Heart left ventricle (tissue), 16 donors: Measurements from ENCODE around the gene TREH. TPM values are rescaled to one million over a fixed set of nuclear protein-coding genes. Genes with fewer than 3 reads are reported as not detected.
A peak's percentile ranks its signal among the peaks of the same experiment; 100 is the strongest.

Experiments
- ATAC-seq, 4 donors: fragments of 200-7000 bp; cut with Tn5 transposase; one replicate each; pipeline ENCODE4 v1.9.1; 2020 to 2022; ENCODE audit warnings: moderate library complexity in 4 of 4, mild to moderate bottlenecking in 3 of 4, moderate number of reproducible peaks in 1 of 4
- DNase-seq, 5 donors: peaks; one replicate each; pipeline ENCODE4 v3.0.0-alpha.2; 2020
- H3K27ac ChIP-seq, 12 donors: fragments of 200-600 bp; sonication (generic) in 4 of 12; one replicate each; pipeline versions ENCODE4 v1.5.0 to v1.8.0; 2016 to 2022; ENCODE audit warnings: mild to moderate bottlenecking in 2 of 12
- H3K27me3 ChIP-seq, 9 donors: fragments of 200-600 bp; sonication (generic) in 2 of 9; one replicate each; pipeline versions ENCODE4 v1.5.1 to v1.8.0; 2016 to 2022; ENCODE audit warnings: mild to moderate bottlenecking in 3 of 9
- H3K36me3 ChIP-seq, 9 donors: fragments of 200-600 bp; sonication (generic) in 2 of 9; one replicate each; pipeline versions ENCODE4 v1.5.0 to v1.8.0; 2018 to 2022; ENCODE audit warnings: mild to moderate bottlenecking in 2 of 9
- H3K4me1 ChIP-seq, 12 donors: fragments of 200-600 bp; sonication (generic) in 4 of 12; one replicate each; pipeline versions ENCODE4 v1.5.0 to v1.8.0; 2016 to 2022; ENCODE audit warnings: mild to moderate bottlenecking in 3 of 12
- H3K4me3 ChIP-seq, 12 donors: fragments of 200-600 bp; sonication (generic) in 4 of 12; one replicate each; pipeline versions ENCODE4 v1.5.0 to v1.8.0; 2017 to 2022; ENCODE audit warnings: mild to moderate bottlenecking in 9 of 12, moderate library complexity in 4 of 12
- H3K9me3 ChIP-seq, 12 donors: fragments of 200-600 bp; sonication (generic) in 4 of 12; one replicate each; pipeline versions ENCODE4 v1.5.0 to v1.8.0; 2016 to 2022; ENCODE audit warnings: mild to moderate bottlenecking in 1 of 12
- CTCF ChIP-seq, 12 donors: fragments of 200-600 bp; sonication (generic) in 4 of 12; IDR thresholded peaks; one replicate each; pipeline versions ENCODE4 v1.5.0 to v1.8.0; 2018 to 2022; ENCODE audit warnings: antibody characterized with exemption in 12 of 12, mild to moderate bottlenecking in 5 of 12
- POLR2A ChIP-seq, 2 donors: fragments of 450-650 bp; IDR thresholded peaks; one replicate each; pipeline ENCODE4 v1.6.1; 2017; ENCODE audit warnings: antibody characterized with exemption in 2 of 2, mild to moderate bottlenecking in 2 of 2, moderate library complexity in 2 of 2
- WGBS, 4 donors: extraction: QIAGEN DNeasy Blood & Tissue Kit in 2 of 4; methylation state at CpG; one replicate each; pipeline versions ENCODE4 v1.1.5 to v1.1.7; 2013 to 2018; 5-methylcytosine and 5-hydroxymethylcytosine counted together
- intact Hi-C, 10 donors: fragments of 100-400 bp; cut with DNase I; formaldehyde crosslinking; loops; one replicate each; pipeline versions ENCODE4 v1.11.1 to v1.14.2; 2022
- polyA plus RNA-seq, 2 donors: library from polyadenylated mRNA; stranded (reverse); fragments of 200-250 nt; gene quantifications; one replicate each; pipeline ENCODE4 v1.2.3, GENCODE V29; 2013
- total RNA-seq, 9 donors: library from RNA; depleted of rRNA in 2 of 9; stranded (reverse); fragments of >200 nt in 2 of 9; fragmentation: NEBNext Ultra II Directional in 3 of 9; extraction: Animal tissue kit (Norgen Biotek cat#: 25700) in 3 of 9; gene quantifications; one replicate each; pipeline versions ENCODE4 v1.1.0 to v1.2.4, GENCODE V29; 2016 to 2023
- donor health status: ischemic (EF 13 %, LVEDD 7.1; RV severe dilation, severe dysfunction).
- donor health status: healthy with polysubstance abuse.
- donor health status: DM: no; HTN: yes; CAD: no.
- donor health status: DM: no; HTN: no; CAD: no.
- donor health status: ischemic (EF 25% LVEDD 6.9; RV normal size, moderate dysfunction).
- donor health status: ischemic (EF 25% LVEDD 5.7; RV mildly dilated, moderate dysfunction).
- donor health status: healthy.
- donor health status: DM: yes; HTN: yes; CAD: no.
- donor health status: ischemic (EF 35%, LVEDD 5.7; RV mildly dilated, moderate dysfunction).
- donor health status: nonischemic (EF 11% LVEDD 7.7; RV severe dilation, severe dysfunction).
- donor health status: DM: yes; HTN: yes; CAD: no.
- donor health status: PGD.
- donor health status: ischemic (EF 29% LVEDD 5.4; RV normal size, mild dysfunction).
- donor health status: nonischemic (EF 23%, LVEDD 6.1; RV moderate dilation, normal function).

TREH gene
- total and polyA plus RNA-seq, 11 donors, result 0.17 to 1.7 TPM; not detected in 9

GRCh38 chr11:118619444-118620197, 59.8 kb downstream of the TREH start:
- DNase-seq (peak; percentile 55 to 82 (median 66)), ATAC-seq (peak; percentile 4 to 30 (median 28))
- Histone ChIP-seq H3K4me3 (no peak overlapping the region), H3K27me3 (no peaks in the 10 kb centered on the region), H3K36me3 (peaks cover 0 to 62% (median 35%) of the 10 kb centered on the region in 9 donors), H3K27ac (peak overlapping the region; percentile 82 to 99 (median 91)), H3K9me3 (no peaks in the 10 kb centered on the region), H3K4me1 (peaks cover 11 to 92% (median 76%) of the 10 kb centered on the region in 12 donors)
- TF ChIP-seq POLR2A (IDR thresholded peaks at IDR 0.05) (no peak), CTCF (IDR thresholded peaks at IDR 0.05) (no peak)
- intact Hi-C loops, result loop anchor here in 3 of 10 donors (5.0 kb wide), 2 partner anchors 38 to 47 kb away; partner anchors contain the start of gene ARCN1 (in 1 of the 3)
- 40 to 57% (median 48%) methylated on average over 6 of the region's 6 CpGs for WGBS, 4 donors

- Histone ChIP-seq H3K4me3 (peak overlapping the region in 3 of 12 donors; percentile 3 to 11 (median 5)), H3K4me1 (peaks cover 11 to 90% (median 75%) of the 10 kb centered on the region in 12 donors), H3K27ac (peak overlapping the region; percentile 82 to 99 (median 91)), H3K27me3 (no peaks in the 10 kb centered on the region), H3K9me3 (no peaks in the 10 kb centered on the region), H3K36me3 (peaks cover 0 to 62% (median 40%) of the 10 kb centered on the region in 9 donors)
- ATAC-seq, result peak; percentile 14 to 34 (median 24)
- 28 to 45% (median 35%) methylated on average over 3 to 4 of the region's 4 CpGs for WGBS, 4 donors
- DNase-seq, result peak; percentile 62 to 86 (median 72)
- no peak for TF ChIP-seq POLR2A (IDR thresholded peaks at IDR 0.05)
- TF ChIP-seq CTCF (IDR thresholded peaks at IDR 0.05), result no peak
- intact Hi-C loops, result loop anchor here in 1 of 10 donors (5.0 kb wide), 1 partner anchor 38 kb away; no protein-coding TSS in a partner anchor
These were observed 60.5 kb downstream of the TREH start for GRCh38 chr11:118618991-118619375.

GRCh38 chr11:118618115-118618990, 61.1 kb downstream of the TREH start:
- H3K9me3 ChIP-seq, result no peaks in the 10 kb centered on the region
- peak overlapping the region in 5 of 12 donors; percentile 2 to 12 (median 5) for H3K4me3 ChIP-seq
- 35 to 52% (median 46%) methylated on average over 11 of the region's 11 CpGs for WGBS, 4 donors
- peaks cover 11 to 92% (median 73%) of the 10 kb centered on the region in 12 donors for H3K4me1 ChIP-seq
- no peaks in the 10 kb centered on the region for H3K27me3 ChIP-seq
- peak overlapping the region; percentile 82 to 99 (median 91) for H3K27ac ChIP-seq
- ATAC-seq, result peak in 3 of 4 donors; percentile 1 to 23 (median 11)
- peaks cover 0 to 68% (median 46%) of the 10 kb centered on the region in 9 donors for H3K36me3 ChIP-seq
- DNase-seq, result peak; percentile 71 to 88 (median 82)
- TF ChIP-seq POLR2A (IDR thresholded peaks at IDR 0.05) (no peak), CTCF (IDR thresholded peaks at IDR 0.05) (no peak)
- intact Hi-C loops, result loop anchor here in 1 of 10 donors (5.0 kb wide), 1 partner anchor 39 kb away; no protein-coding TSS in a partner anchor
